Stimulated activated CD8-positive, alpha-beta memory T cell treated with anti-CD3 and anti-CD28 coated beads, Interleukin-4, amount 100 ng/mL, for 24 hours (primary cell): ENCODE measurements around the gene MAP4K2.

Experiments used
- DNase-seq: peaks from one replicate; pipeline ENCODE4 v3.0.0-alpha.2; 2020; ENCODE audit warnings: low read depth

Gene MAP4K2

GRCh38 chr11:64736654-64737053 is 66.4 kb downstream of the MAP4K2 start:
- DNase-seq, result no peak

DNA sequence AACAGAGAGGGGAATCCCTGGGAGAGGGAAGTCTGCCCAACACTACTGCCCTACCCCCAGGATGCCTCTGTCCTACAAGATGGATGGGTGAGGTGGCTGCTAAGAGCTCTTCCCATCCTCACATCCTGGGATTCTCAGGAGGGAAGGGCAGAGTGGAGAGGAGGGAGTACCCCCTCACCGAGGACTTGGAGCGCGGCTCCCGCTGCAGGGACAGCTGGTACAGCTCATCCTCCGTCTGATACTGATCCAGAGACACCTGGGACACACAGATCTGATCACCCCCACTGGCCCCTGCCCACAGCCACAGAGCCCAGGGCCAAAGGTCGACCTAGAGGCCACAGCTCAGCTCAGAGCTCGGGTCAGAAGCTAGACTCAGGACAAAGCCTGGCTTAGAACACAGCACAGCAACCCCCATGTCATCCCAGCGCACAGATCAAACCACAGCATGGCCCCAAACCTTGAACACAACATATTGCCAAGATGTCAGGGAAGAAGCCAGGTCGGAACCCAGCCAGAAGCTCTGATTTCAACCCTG is 67.2 kb downstream of the MAP4K2 start:
- DNase-seq, result no peak
